Hepatocyte (in vitro differentiated cells): ENCODE data around the gene CEMIP2.

Experiments
- CTCF ChIP-seq: fragments of 200-600 bp; sonication (generic); IDR thresholded peaks from 2 replicates; pipeline ENCODE4 v1.5.1; 2016; ENCODE audit warnings: antibody characterized with exemption, mild to moderate bottlenecking; ENCODE audit not compliant: poor library complexity
- EZH2phosphoT487 ChIP-seq: fragments of 200-600 bp; sonication (generic); IDR thresholded peaks from one replicate; pipeline ENCODE4 v1.6.1; 2018; ENCODE audit warnings: antibody characterized with exemption, mild to moderate bottlenecking, low read depth, moderate library complexity; ENCODE audit not compliant: unreplicated experiment, severe bottlenecking

- no peak for TF ChIP-seq CTCF
- no peak for TF ChIP-seq EZH2phosphoT487
Observed at GRCh38 chr9:71758785-71759184, 9.5 kb downstream of the CEMIP2 start.
